ENCODE results near the gene OR2T10. TPM values are rescaled to one million over a fixed set of nuclear protein-coding genes. Genes with fewer than 3 reads are reported as not detected.
"Not testable (repeated sequence)": the region's sequence is repeated elsewhere in the genome, so short reads cannot be mapped to it uniquely, and the experiment has no call there.

OR2T10 gene
- total RNA-seq, 1 donor from 2014 or later, result not detected

DNA sequence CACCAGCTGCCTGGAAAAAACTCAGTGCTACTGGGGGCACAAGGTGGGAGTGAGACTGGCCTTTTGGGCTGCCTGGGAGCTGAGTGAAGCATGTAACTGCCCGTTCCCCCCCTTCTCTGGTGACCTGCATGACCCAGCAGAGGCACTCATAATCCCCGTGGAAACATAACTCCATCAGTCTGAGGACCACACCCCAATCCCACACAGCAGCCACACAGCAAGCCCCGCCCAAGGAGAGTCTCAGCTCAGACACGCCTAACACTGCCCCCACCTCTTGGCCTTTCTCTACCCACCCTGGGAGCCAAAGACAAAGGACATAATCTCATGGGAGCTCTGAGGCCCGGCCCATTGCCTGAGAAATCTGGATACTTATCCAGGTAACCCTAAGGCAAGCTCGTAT is 46.5 kb downstream of the OR2T10 start:
- H3K36me3 ChIP-seq; H3K4me3 ChIP-seq; intact Hi-C loops (cut with DNase I); H3K27me3 ChIP-seq (ENCODE audit: low read depth); DNase-seq; ATAC-seq; H3K9me3 ChIP-seq; H3K27ac ChIP-seq; H3K4me1 ChIP-seq: not testable (repeated sequence)

DNA sequence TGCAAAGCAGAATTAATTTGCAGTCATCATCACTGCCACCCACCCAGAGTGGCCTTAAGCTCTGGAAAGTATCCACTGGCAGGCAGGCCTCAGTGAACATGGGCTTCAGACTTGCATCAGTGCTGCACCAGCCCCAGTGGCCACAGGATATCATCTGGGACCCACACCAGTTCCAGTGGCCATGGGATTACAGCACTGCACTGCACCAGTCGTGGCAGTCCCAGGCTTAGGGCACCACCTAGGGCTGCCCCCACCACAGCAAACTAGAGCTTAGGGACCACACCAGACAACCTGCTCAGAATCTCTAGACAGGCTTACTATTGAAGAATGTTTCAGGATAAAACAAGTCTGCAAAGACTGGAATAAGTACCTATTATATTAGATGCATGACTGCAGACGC is 50.1 kb downstream of the OR2T10 start:
- H3K27ac ChIP-seq; H3K4me3 ChIP-seq; H3K36me3 ChIP-seq; DNase-seq; H3K27me3 ChIP-seq (ENCODE audit: low read depth); ATAC-seq; H3K4me1 ChIP-seq; intact Hi-C loops (cut with DNase I); H3K9me3 ChIP-seq: not testable (repeated sequence)

Other genes with a start within 250 kb of the OR2T10 start
- gene OR14C36, start 248.9 kb downstream of the OR2T10 start, total RNA-seq, result not detected
- not detected for gene OR2T4, start 236.0 kb downstream of the OR2T10 start, total RNA-seq
- not detected for gene OR2T6, start 222.0 kb downstream of the OR2T10 start, total RNA-seq
- not detected for gene OR2T1, start 194.7 kb downstream of the OR2T10 start, total RNA-seq
- gene OR2T2, start 152.1 kb downstream of the OR2T10 start, total RNA-seq, result not detected
- not detected for gene OR2T3, start 124.3 kb downstream of the OR2T10 start, total RNA-seq
- gene OR2T5, start 109.1 kb downstream of the OR2T10 start, total RNA-seq, result not detected
- not detected for gene OR2G6, start 89.6 kb downstream of the OR2T10 start, total RNA-seq
- gene OR2T29, start 34.9 kb downstream of the OR2T10 start, total RNA-seq, result not detected
- not detected for gene OR2T34, start 22.9 kb downstream of the OR2T10 start, total RNA-seq
- gene OR2T11, start 37.4 kb upstream of the OR2T10 start, total RNA-seq, result not detected
- gene OR2T35, start 47.6 kb upstream of the OR2T10 start, total RNA-seq, result not detected
- gene OR2T27, start 57.8 kb upstream of the OR2T10 start, total RNA-seq, result not detected
- not detected for gene OR14I1, start 105.1 kb upstream of the OR2T10 start, total RNA-seq
- not detected for gene LYPD8, start 158.1 kb upstream of the OR2T10 start, total RNA-seq
- gene SH3BP5L, start 228.2 kb upstream of the OR2T10 start, total RNA-seq, result 25.0 TPM
- gene ZNF672, start 240.5 kb upstream of the OR2T10 start, total RNA-seq, result 39.8 TPM